Dedifferentiated amniotic fluid mesenchymal stem cell (primary cell): ENCODE results near the gene PTPA.
A peak's percentile ranks its signal among the peaks of the same experiment; 100 is the strongest.

ENCODE experiments used
- DNase-seq: peaks from one replicate; pipeline ENCODE4 v3.0.0-alpha.2; 2016; ENCODE audit errors: extremely low spot score

Gene PTPA

DNA sequence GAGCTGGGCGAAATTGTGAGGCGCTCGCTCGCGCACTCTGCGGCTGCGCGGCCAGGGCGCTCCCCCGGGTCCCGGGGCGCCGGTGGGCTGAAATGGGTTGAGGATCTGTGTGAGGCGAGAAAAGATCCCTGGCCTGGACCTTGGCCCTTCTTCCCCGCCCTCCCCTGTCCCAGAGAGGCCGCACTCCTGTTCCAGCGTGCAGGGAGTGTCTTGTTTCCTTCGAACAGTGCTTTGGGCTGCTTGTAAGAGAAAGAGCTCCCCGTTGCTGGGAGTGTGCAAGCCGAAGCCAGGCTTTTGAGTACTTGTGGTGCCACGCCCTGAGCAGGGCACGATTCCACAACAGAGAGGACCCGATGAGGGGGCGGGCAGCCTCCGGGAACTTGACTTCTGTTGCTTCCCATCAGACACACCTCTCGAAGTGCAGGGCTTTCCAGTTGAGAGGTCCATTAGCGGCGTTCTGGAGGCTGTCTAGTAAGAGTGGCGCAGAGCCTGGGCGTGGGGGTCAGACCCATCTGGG, 29.8 kb upstream of the PTPA start:
- DNase-seq: peak; percentile 15

DNA sequence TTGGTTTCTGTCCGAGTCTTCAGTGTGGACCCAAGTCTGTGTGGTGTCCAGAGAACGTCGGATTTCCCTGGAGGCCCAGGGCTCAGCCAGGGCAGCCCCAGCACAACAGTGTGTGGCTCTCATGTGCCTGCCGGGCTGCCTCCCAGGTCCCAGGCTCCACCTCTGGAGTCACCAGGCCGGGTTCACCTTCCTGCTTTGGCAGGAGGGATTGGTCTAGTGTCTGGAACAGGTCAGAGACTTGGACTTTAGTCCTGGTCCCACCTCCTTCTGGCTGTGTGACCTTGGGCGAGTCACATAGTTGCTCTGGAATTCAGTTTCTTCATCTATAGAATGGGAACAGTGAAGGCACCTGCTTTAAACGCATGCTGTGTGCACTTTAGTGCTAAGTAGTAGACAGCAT, 27.1 kb upstream of the PTPA start:
- DNase-seq: no peak

- DNase-seq: no peak
These were observed 22.0 kb upstream of the PTPA start for GRCh38 chr9:129089246-129089645.

- no peak for DNase-seq
These were observed 17.4 kb upstream of the PTPA start for GRCh38 chr9:129093602-129094386.

GRCh38 chr9:129094387-129095169, 16.6 kb upstream of the PTPA start:
- DNase-seq: no peak

- DNase-seq: no peak
These were observed 16.0 kb upstream of the PTPA start for GRCh38 chr9:129095170-129095667.

- DNase-seq: no peak
These were observed 15.3 kb upstream of the PTPA start for GRCh38 chr9:129095908-129096307.

DNA sequence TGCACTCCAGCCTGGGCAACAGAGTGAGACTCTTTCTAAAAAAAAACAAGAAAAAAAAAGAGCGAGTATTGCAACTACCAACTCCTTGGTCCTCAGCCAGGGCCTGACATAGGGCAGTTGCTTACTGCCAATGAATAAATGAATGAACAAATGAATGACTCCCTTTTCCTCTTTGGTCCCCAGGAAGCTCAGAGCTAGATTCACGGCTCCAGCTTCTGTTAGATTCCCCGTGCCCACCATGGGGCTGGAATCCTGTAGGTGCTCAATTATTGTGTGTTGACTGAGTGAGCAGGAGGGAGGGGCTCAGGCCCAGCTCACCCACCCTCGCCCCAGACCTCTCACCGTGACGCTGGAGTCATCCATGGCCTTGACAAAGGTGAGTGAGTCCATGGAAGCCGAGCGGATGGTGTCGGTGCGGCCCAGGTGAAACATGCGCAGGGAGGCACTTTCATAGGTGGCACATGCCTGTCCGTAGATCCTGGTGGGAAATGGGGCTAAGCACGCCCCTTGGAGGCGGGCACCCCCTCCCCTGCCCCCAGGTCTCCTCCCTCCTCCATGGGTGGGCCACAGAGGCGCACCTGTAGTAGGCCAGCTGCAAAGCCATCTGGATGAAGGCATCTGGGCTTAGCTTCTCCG, 13.4 kb upstream of the PTPA start:
- DNase-seq: no peak

DNA sequence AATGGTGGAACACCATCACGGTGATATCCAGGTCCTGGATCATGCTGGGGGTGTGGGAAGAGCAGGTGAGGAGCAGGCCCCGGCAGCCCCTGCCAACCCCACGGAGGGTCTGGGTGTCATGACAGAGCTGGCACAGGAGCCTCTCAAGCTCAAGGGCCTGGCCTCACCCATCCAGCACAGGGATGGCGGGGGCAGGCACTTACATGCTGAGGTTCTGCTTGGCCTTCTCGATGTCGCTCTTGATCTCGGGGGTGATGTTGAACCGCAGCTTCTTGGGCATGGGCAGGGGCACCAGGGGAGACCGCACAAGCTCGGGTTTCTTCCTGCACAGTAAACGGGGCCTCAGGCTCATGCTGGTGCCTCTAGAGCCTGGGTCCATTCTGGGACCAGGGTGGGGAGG, 12.9 kb upstream of the PTPA start:
- DNase-seq: no peak

- DNase-seq: no peak
These were observed 10.6 kb upstream of the PTPA start for GRCh38 chr9:129100383-129101169.

DNA sequence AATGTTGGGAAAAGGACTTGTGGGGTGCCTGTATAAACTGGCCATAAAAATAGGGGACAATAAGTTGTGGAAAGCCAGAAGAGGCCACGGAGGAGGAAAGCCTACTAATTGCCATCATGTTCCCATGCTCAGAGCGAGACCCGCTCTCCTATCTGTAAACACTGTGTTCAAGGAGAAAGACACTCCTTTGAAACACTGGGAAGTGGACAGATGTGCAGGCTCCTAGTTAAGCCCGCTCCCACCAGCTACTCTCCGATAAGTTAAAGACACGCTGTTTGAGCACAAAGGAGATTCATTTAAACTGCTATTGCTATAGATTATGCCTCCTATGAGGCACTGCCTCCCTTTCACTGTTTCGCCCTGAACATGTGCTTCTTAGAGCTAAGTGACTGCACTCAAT, 9.9 kb upstream of the PTPA start:
- DNase-seq: no peak

DNA sequence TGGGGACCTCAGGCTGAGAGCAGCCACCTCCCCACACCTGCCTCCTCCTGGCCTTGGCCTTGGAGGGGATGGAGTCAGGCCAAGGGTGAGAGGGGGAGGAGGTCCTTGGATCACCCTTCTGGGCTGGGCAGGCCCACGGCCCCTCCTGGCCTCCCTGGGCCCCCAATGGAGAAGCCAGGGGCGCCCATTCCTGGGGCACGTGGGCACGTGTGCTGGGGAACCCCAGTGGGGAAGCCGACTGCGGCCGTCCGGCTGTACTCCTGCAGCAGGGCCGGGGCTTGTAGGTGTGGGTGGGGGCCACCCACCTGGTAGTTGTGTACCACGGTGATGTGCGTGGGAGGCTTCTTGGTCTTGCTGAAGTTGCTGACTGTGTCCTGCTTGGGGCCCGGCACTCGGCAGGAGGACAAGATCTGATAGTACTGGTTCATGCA, 9.1 kb upstream of the PTPA start:
- no peak for DNase-seq

- DNase-seq: no peak
These were observed 8.2 kb upstream of the PTPA start for GRCh38 chr9:129102791-129103594.

- DNase-seq: no peak
These were observed 7.6 kb upstream of the PTPA start for GRCh38 chr9:129103595-129103965.

GRCh38 chr9:129104051-129104450, 7.2 kb upstream of the PTPA start:
- no peak for DNase-seq

DNA sequence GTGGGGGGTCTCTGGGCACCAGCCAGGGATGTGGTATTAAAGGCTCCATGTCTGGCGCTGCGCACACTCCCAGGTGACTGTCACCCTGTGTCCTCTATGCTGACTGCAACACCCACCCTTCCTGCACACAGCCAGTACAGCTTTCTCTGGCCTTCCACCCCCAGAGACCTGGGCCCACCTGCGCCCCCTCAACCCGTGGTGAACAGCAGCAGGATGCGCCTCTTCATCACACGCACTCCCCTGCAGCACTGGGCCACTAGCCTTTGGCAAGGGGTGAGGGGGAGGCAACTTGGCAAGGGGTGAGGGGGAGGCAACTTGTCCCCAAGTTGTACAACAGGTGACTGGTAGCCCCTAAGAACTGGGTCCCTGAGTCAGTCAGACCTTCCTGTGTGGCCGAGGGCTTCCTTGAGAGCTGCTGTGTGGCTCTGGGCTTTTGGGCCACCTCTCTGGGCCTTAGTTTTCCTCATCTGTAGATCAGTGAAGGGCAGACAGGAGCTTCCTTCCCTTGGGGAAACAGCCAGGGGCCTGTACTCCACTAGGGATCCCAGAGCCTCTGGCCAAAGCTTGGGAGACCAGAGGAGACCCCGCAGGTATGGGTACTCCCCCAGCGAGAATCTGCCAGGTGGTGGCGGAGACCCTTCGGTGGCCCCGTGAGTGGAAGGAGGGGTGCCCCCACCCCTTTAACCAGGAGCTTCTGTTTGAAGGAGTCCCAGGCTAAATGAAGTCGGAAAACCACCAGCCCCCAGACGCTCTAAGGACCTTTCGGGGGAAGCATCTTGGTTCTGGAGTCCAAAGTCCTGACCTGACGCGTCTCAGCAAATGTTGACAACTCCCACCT, 5.1 kb upstream of the PTPA start:
- no peak for DNase-seq

DNA sequence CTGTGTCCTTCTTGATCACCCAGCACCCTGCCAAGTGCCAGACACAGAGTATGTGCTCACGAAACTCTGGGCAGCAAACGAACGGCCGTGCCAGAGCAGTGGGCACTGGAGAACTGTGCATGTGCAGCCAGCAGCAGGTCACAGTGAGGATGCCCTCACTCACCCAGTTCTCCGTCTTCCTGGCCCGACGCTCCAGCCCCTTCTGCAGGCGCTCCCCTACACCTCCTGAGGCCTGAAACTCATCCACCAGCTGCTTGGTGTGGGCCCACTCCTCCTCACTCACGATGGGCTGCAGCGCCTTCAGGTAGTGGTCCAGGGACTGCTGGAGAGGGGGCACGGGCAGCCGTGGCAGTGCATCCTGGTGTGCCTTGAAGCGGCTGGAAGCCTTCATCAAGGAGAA, 3.6 kb upstream of the PTPA start:
- DNase-seq: no peak

DNA sequence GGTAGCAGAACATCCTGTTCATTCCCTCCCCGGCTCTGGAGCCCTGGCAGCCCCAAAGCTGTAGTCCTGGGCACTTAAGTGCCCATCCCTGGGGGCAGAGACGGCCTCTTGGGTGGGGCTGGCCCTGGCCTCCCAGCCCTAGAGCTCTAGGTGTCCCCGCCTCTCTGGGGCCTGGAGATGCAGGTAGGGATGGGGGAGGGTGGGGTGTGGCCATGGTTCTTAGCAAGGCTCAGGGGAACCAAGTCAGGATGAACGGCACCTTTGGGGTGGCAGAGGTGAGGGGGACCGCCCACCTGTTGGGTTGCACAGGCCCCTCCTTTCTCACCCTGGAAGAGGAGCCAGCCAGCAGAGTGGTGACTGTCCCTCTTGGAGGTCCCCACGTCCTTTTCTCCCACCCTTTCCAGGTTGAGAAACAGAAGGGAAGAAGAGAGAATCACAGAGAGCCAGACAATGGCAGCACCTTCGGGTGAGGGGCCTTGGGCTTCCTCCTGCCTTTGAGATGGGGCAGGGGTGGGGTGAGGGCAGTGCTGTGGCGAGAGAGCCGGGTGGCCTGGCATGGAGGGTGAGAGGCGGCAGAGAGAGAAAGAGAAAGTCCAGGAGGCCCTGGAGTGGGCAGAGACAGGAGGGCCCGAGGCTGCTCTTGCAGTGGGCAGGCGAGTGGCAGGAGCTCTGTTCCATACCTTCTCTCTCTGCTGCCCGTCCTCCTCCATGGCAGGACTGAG, 3.0 kb upstream of the PTPA start:
- DNase-seq: no peak
